NCI-H1105 treated with DMSO at 0.1 percent for 48 hours (cell line): ENCODE measurements around the gene AUH.

ENCODE experiments used
- DNase-seq: peaks from one replicate; lab custom pipeline; 2025; lab: John Stamatoyannopoulos, UW

AUH gene

GRCh38 chr9:91188719-91189590, 172.8 kb downstream of the AUH start:
- DNase-seq: no peak

GRCh38 chr9:91187965-91188344, 173.8 kb downstream of the AUH start:
- DNase-seq: no peak

- no peak for DNase-seq
Observed at GRCh38 chr9:91187311-91187964, 174.3 kb downstream of the AUH start.

- no peak for DNase-seq
Observed at GRCh38 chr9:91186632-91187108, 175.0 kb downstream of the AUH start.

GRCh38 chr9:91185193-91185886, 176.4 kb downstream of the AUH start:
- DNase-seq: no peak

- DNase-seq: no peak
Observed at GRCh38 chr9:91182429-91183225, 179.1 kb downstream of the AUH start.

GRCh38 chr9:91181541-91181940, 180.2 kb downstream of the AUH start:
- DNase-seq: no peak

- DNase-seq: no peak
Observed at GRCh38 chr9:91180930-91181268, 180.8 kb downstream of the AUH start.

GRCh38 chr9:91180240-91180929, 181.3 kb downstream of the AUH start:
- no peak for DNase-seq

- no peak for DNase-seq
Observed at GRCh38 chr9:91179237-91180138, 182.2 kb downstream of the AUH start.

- DNase-seq: no peak
Observed at GRCh38 chr9:91178281-91179236, 183.2 kb downstream of the AUH start.

GRCh38 chr9:91177661-91178280, 183.9 kb downstream of the AUH start:
- DNase-seq: no peak

GRCh38 chr9:91177081-91177480, 184.6 kb downstream of the AUH start:
- no peak for DNase-seq

GRCh38 chr9:91176426-91176825, 185.3 kb downstream of the AUH start:
- no peak for DNase-seq

- no peak for DNase-seq
Observed at GRCh38 chr9:91174772-91175171, 186.9 kb downstream of the AUH start.

- no peak for DNase-seq
Observed at GRCh38 chr9:91172329-91172728, 189.4 kb downstream of the AUH start.

- DNase-seq: no peak
Observed at GRCh38 chr9:91170951-91171350, 190.8 kb downstream of the AUH start.

- no peak for DNase-seq
Observed at GRCh38 chr9:91166796-91167366, 194.8 kb downstream of the AUH start.
